DND-41 (cell line): Measurements from ENCODE around the gene PKP2.

Experiments used
- ATAC-seq: fragments of 200-7000 bp; cut with Tn5 transposase; 3 replicates; pipeline ENCODE4 v1.9.1; 2021; ENCODE audit warnings: low read depth; ENCODE audit not compliant: insufficient read depth
- DNase-seq: peaks from one replicate; pipeline ENCODE4 v3.0.0-alpha.2; 2020
- H2AFZ ChIP-seq: 2 replicates; pipeline ENCODE4 v1.6.0; 2012; ENCODE audit warnings: low read depth, low read length
- H3K27ac ChIP-seq: 2 replicates; pipeline ENCODE4 v1.5.1; 2012; ENCODE audit warnings: low read length, inconsistent platforms
- H3K27me3 ChIP-seq: fragments of 200-600 bp; sonication (generic); 2 replicates; pipeline ENCODE4 v1.6.0; 2012; ENCODE audit warnings: low read length, mild to moderate bottlenecking, inconsistent platforms; ENCODE audit not compliant: insufficient read depth, poor library complexity
- H3K36me3 ChIP-seq: 2 replicates; pipeline ENCODE4 v1.5.1; 2012; ENCODE audit warnings: low read length, inconsistent platforms; ENCODE audit not compliant: insufficient read depth
- H3K4me1 ChIP-seq: 2 replicates; pipeline ENCODE4 v1.5.1; 2012; ENCODE audit warnings: mild to moderate bottlenecking, low read length; ENCODE audit not compliant: insufficient read depth
- H3K4me2 ChIP-seq: 2 replicates; pipeline ENCODE4 v1.6.0; 2012; ENCODE audit warnings: mild to moderate bottlenecking, moderate library complexity, low read length, inconsistent platforms; ENCODE audit not compliant: insufficient read depth
- H3K4me3 ChIP-seq, 2 experiments: fragments of 200-600 bp in 1 of 2; shearing (Covaris generic) in 1 of 2; 2 replicates each; pipeline ENCODE4 v1.5.1; 2012 to 2016; ENCODE audit warnings: inconsistent platforms in 2 of 2, low read length in 2 of 2, mild to moderate bottlenecking in 2 of 2, low read depth in 1 of 2, moderate library complexity in 1 of 2
- H3K79me2 ChIP-seq: 2 replicates; pipeline ENCODE4 v1.6.0; 2012; ENCODE audit warnings: low read length, inconsistent platforms; ENCODE audit not compliant: insufficient read depth
- H3K9ac ChIP-seq: 2 replicates; pipeline ENCODE4 v1.6.0; 2012; ENCODE audit warnings: low read depth, mild to moderate bottlenecking, inconsistent platforms, low read length, moderate library complexity
- H3K9me3 ChIP-seq: 2 replicates; pipeline ENCODE4 v1.5.1; 2012; ENCODE audit warnings: low read length, moderate library complexity, mild to moderate bottlenecking, inconsistent platforms; ENCODE audit not compliant: insufficient read depth, severe bottlenecking
- H4K20me1 ChIP-seq: 2 replicates; pipeline ENCODE4 v1.6.0; 2012; ENCODE audit warnings: low read length; ENCODE audit not compliant: insufficient read depth
- CTCF ChIP-seq: IDR thresholded peaks from 2 replicates; pipeline ENCODE4 v1.5.1; 2012; ENCODE audit warnings: borderline replicate concordance, low read length, moderate library complexity, mild to moderate bottlenecking; ENCODE audit not compliant: poor library complexity, severe bottlenecking; ENCODE audit errors: extremely low read depth
- EZH2 ChIP-seq: IDR thresholded peaks from 3 replicates; pipeline ENCODE4 v1.6.1; 2012; ENCODE audit warnings: borderline replicate concordance, low read depth, mild to moderate bottlenecking, moderate library complexity, low read length, inconsistent platforms; ENCODE audit not compliant: severe bottlenecking

Gene PKP2

DNA sequence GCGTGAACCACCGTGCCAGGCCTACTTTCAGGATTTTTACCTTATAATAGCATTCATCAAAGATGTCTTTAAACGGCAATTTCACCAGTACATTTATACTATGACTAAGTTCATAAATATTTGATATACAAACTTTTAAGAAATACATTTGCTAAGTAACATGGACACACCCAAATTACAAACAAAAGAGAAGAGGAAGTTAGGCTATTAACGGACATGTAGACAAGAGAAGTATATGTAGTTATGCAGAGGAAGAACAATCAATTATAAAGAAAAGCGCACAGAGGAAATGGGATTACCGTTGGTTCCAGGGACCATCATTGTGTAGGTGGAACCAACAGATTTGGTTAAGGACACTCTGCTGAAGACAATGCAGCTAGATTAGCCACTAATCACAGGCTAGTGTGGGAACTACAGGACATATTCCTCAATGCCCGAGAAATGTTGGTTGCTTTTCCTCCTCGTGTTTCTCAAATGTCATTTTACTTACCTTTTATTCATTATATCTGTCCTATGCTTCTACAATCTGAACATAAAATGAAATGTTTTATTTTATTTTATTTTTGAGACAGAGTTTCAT lies 24.0 kb upstream of the PKP2 start:
- peak overlapping the region; percentile 45; the same call in 1 of the 2 replicates for H2AFZ ChIP-seq
- no peaks in the 10 kb centered on the region for H3K79me2 ChIP-seq
- no peaks in the 10 kb centered on the region for H3K9me3 ChIP-seq
- no peak for TF ChIP-seq EZH2
- no peak for TF ChIP-seq CTCF
- ATAC-seq: no peak
- DNase-seq: no peak
- H3K4me3 ChIP-seq: no peak overlapping the region
- no peak overlapping the region for H3K9ac ChIP-seq
- no peaks in the 10 kb centered on the region for H4K20me1 ChIP-seq
- no peaks in the 10 kb centered on the region for H3K4me1 ChIP-seq
- H3K36me3 ChIP-seq: no peaks in the 10 kb centered on the region
- H3K27me3 ChIP-seq: no peaks in the 10 kb centered on the region
- H3K27ac ChIP-seq: no peak overlapping the region
- H3K4me2 ChIP-seq: no peak overlapping the region

DNA sequence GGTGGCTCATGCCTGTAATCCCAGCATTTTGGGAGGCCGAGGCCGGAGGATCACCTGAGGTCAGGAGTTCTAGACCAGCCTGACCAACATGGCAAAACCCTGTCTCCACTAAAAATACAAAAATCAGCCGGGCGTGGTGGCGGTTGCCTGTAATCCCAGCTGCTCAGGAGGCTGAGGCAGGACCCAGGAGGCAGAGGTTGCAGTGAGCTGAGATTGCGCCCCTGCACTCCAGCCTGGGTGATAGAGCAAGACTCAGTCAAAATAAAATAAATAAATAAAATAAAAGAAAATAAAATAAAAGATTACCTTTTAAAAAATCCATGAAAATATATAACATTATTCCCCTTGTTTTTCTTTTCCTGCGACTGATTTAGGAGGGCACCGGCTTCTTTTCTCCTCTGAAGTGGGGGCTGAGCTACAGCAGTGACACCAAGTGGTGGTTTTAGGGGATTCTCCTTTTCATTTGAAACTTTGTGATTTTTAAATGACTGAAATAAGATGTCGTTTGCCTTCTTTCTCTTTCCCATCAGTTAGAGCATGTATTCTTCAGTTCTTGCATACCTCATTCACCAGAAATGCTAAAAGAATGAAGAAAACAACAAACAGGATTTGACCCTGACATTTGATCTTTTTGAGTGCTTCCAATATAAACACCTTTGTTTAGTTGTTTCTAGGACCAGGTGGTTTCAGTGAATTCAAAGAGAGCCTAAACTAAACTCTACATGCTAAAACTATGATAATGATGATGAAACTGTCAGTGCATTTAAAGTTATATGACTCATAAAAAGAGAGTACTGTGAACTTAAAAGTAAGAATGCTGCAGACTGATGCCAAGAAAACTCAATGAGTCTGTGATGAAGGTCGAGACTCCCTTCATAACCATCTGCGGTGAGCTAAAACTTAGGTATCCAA lies 22.6 kb upstream of the PKP2 start:
- peak; percentile 43 for TF ChIP-seq CTCF
- TF ChIP-seq EZH2: no peak
- ATAC-seq: no peak; the same call in 2 of the 3 replicates
- Histone ChIP-seq H3K9ac (no peak overlapping the region), H4K20me1 (no peaks in the 10 kb centered on the region), H2AFZ (no peak overlapping the region), H3K27ac (no peak overlapping the region), H3K4me3 (no peak overlapping the region), H3K4me2 (no peak overlapping the region), H3K27me3 (no peaks in the 10 kb centered on the region), H3K79me2 (no peaks in the 10 kb centered on the region), H3K36me3 (no peaks in the 10 kb centered on the region), H3K4me1 (no peaks in the 10 kb centered on the region), H3K9me3 (no peaks in the 10 kb centered on the region)
- DNase-seq: no peak

DNA sequence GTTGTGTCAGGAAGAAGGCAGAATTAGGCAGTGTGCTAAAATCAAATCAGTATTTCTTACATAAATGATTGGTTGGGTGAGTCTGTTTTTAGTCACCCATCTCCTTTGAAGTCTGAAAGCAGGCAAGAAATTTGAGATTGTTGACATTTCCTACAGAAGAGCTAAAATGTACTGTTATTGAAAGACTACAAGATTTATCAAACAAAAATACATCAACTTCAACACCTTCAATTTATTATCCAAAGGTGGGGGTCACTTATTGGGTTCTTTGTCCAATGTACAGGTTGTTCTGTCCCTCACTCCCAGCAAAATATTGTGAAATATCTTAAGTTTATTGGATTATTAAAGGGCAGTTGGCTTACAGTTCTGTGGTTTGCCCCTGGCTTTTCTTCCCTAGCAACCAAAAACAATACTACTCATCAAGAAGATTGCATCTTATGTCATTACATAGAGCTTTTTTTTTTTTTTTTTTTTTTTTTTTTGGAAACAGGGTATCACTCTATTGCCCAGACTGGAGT lies 20.6 kb upstream of the PKP2 start:
- DNase-seq (no peak), ATAC-seq (no peak)
- Histone ChIP-seq H3K4me3 (no peak overlapping the region), H3K4me2 (no peak overlapping the region), H3K27me3 (no peaks in the 10 kb centered on the region), H2AFZ (no peak overlapping the region), H3K36me3 (no peaks in the 10 kb centered on the region), H3K9me3 (no peaks in the 10 kb centered on the region), H4K20me1 (no peaks in the 10 kb centered on the region), H3K27ac (no peak overlapping the region), H3K79me2 (no peaks in the 10 kb centered on the region), H3K9ac (no peak overlapping the region), H3K4me1 (no peaks in the 10 kb centered on the region)
- TF ChIP-seq CTCF: no peak
